ENCODE data around the gene TBC1D14.

GRCh38 chr4:7050481-7051143 is 141.0 kb downstream of the TBC1D14 start:
- TF ChIP-seq REST (IDR thresholded peaks at IDR 0.05; ENCODE audit: insufficient read depth in 1 of 2, low read depth in 2 of 2, low read length in 2 of 2): no peak
- TF ChIP-seq TAF1 (IDR thresholded peaks at IDR 0.05; ENCODE audit: borderline replicate concordance, insufficient read depth, low read length): no peak
- TF ChIP-seq POLR2AphosphoS5 (IDR thresholded peaks at IDR 0.05; ENCODE audit: low read depth, low read length): no peak
- TF ChIP-seq FOXP2 (optimal IDR thresholded peaks at IDR 0.05; ENCODE audit: borderline replicate concordance, extremely low read depth, extremely low read length, insufficient read depth): no peak

Measured in PFSK-1 (cell line).